Raji (cell line): ENCODE results near the gene ZBP1.

Experiments used
- POLR2A ChIP-seq: IDR thresholded peaks from 2 replicates; pipeline ENCODE4 v1.6.1; 2011; ENCODE audit warnings: low read depth, low read length, control low read depth; ENCODE audit not compliant: insufficient read depth

Gene ZBP1

DNA sequence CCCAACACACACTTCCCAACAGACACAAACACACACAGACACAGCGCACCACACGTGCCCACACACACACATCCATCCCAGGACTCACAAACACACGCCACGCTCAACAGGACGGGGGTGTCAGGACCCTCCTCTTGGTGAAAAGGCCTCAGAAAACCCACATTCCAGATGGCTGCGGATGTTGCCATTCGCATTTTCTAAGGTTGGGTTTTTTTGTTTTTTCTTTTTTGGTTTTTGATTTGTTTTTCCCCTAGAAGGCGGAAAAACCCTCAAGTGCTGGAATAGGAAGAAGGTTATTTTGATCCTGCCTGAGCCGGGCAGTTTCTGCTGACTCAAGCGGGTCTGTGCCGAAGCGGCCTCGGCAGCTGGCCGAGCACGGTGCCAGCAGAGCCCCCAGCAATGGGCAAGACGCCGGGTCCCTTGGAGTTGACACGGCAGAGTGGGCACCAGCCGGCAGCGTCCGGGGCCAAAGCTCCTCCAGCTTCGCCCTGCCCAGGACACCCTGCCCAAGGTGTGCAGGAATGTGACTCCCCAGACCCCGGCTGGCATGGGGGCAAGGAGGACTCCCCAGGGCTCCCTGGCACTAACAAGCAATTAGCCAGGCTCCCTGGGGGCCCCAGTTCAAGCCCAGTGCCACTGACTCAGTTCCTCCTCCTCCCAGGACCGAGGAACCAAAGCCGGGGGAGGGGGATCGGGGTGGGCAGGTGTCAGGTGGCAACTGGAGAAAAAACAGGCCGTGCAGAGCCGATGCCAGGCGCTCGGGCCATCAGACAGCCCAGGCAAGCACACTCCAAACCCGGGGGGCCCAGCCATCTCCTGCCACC is 40.9 kb upstream of the ZBP1 start:
- no peak for TF ChIP-seq POLR2A

DNA sequence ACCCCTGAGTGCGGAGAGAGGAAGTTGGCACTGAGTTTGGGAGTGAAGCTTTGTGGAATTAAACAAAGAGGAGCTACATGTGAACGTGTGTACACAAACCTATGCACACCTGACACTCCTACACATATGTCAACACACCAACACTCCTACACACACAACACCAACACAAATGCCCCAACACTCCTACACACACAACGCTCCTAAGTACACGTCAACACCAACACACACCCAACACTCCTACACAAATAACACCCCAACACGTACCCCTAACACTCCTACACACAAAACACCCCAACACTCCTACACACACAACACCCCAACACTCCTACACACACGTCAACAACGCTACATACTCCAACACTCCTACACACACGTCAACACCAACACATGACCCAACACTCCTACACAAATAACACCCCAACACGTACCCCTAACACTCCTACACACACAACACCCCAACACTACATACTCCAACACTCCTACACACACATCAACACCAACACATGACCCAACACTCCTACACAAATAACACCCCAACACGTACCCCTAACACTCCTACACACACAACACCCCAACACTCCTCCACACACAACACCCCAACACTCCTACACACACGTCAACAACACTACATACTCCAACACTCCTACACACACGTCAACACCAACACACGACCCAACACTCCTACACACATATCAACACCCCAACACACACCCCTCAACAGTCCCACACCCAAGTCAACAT is 40.1 kb upstream of the ZBP1 start:
- TF ChIP-seq POLR2A = no peak

DNA sequence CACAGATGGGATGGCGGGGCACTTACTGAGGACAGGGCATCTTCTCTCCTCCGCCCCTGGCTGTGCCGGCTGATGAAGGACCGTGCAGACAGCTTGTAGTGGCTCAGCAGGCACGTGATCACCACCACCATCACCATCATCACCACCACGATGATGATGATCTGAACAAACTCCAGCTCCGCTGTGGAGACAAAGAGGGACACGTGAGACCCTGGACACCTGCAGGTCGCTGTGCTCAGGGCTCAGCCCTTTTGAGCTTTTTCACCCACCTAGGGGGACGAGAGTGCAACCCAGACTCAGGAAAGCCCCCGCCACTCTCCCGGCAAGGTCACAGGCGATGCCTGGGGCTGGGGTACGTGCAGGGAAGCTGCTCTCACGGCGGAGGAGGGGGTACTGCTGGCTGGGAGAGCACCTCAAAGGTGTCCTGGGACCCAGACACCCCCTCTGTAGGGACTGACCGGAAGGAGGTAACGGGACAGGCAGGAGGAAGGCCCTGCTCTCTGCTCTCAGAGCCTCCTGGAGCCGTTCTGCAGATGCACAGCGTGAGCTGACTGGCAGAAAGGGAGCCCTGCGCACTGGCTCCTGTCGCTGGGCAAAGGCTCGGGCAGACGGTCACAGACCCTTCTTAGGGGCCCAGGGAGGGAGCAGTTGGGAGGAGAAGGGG is 39.4 kb upstream of the ZBP1 start:
- TF ChIP-seq POLR2A = no peak

DNA sequence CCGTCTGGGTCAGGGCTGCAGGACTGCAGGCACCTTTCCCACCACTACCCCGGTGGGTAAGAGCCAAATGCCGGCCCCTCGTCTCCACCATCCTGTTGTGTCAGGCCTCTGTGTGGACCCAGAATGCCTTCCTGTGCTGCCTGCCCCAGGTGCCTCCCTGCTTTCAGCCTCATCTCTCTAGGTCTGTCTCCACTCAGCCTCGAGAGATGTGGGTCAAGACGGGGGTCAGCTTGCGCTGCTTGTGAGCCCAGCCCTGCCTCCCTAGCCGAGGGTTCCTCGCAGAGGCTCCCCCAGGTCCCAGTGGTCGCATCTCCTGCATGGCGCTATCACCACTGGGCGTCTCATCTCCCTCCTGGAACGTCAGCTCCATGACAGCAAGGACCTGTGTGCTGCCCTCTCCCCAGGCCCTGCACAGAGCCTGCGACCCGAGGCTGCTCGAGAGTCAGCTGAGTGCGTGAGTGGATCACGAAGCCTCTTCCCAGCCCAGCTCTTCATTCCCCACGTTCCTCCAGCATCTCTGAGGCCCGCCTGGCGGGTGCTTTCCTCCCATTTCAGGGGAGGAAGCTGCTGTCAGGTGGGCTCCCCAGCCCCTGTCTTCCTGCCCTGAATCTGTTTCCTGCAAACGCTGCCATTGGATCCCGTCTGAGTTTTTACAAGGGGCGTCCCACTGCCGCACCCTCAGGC is 38.7 kb upstream of the ZBP1 start:
- no peak for TF ChIP-seq POLR2A

DNA sequence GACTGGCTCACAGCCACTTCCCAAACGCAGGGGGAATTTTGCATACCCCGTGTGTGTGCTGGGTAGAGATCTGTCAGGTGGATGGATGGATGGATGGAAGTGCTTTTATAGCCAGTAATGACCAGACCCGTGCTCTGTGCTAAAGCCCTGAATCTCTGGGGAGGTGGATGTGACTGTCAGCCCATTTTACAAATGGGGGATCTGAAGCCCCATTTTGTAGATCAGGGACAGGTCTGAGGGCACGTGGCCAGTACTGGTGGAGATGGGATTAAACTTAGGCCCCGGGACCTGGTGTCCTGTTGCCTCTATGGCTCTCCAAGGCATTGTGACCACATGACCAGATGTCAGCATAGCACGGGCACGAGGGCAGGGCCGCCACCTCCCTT is 38.2 kb upstream of the ZBP1 start:
- TF ChIP-seq POLR2A = no peak

DNA sequence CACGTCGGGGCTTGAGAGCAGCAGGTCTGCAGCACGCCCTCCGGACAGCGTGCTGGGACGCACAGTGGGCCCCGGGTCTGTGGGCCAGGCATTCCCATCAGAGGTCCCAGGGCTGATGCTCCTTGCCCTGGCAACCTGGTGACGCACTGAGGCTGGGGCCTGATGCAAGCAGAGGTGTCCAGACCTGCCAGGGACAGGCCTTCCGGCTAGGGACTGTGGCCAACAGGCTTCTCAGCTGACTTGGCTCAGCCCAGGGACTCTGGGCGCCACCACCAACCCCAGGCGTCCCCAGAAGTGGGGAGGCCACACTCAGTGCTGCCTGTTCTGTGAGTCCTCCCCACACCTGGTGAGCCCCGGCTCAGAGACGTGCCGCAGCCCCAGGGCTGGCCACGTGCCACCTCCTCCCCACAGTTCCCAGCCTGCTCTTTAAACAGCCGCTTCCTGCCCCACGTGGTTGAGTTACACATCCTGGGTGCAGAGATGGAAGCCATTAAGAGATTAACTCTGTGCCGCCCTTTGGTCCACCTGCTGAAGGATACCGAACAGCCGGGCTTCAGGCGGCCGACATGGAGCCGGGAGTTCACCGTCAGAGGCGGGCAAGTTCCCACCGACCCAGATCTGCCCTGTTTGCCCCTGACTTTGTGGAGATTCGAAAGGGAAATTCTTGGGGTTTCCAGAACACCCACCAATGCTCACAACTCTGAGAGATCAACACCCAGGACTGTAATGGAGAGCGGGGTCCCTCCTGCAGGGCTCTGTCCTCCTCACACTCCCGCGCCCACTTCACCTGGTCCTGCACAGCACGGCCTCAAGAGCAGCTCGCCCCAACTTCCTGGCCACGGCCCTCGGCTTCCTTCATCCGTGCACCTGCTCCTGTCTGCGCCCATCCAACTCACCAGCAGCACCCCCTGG is 37.6 kb upstream of the ZBP1 start:
- TF ChIP-seq POLR2A = no peak

DNA sequence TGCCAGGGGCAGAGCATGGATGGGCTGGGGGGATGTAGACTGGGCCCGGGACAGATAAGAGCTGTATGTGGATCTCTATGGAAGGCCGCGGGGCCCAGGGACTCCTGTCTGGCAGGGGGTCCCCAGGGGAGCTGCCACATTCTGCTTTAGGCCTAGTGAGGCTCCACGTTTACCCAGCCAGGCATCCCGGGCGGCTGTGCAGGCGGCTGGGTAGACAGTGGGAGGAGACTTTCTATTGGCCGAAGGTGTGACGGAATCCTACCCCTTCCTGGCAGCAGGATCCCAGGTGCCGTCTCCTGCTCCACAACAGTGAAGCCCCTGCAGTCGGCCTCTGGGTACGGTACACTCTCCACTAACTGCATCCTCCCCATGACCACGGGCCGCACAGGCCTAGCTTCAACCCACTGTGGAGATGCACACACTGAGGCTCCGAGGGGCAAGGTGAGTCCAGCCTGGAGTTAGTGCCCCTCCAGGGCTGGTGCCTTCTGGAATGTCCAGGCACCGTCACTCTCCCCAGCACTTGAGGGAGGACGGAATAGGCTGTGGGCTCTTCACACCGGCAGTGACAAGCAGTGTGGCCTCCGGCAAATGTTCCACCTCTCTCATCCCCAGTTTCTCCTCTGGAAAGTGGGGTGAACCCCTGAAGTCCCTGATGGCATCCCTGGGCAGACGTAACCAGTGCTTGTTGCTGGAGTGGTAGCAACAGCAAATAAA is 36.8 kb upstream of the ZBP1 start:
- no peak for TF ChIP-seq POLR2A

DNA sequence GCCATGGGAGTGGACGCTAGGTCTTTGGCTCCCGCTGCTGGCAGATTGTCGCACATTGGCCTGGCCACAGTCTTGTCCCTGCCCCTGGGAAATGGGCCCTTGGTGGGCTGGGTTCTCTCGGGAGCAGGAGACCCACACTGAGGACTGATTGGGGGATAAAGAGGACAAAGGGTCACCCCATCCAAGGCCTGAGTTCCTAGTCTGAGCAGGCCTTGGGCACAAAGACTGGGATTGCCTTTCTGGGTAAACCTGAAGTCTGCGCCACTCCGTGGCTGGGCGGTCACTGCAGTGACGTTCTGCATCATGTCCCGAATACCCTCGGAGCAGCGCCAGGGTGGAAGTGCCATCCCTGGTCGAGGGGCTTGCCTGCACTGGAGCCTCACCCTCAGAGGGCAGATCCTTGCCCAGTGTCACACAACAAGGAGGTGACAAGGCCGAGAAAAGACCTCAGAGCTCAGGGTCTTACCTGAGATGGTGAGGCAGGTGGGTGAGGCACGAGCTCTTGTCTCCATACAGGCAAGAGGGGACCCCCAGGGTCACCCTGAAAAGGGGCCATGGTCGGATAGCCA is 36.1 kb upstream of the ZBP1 start:
- no peak for TF ChIP-seq POLR2A

DNA sequence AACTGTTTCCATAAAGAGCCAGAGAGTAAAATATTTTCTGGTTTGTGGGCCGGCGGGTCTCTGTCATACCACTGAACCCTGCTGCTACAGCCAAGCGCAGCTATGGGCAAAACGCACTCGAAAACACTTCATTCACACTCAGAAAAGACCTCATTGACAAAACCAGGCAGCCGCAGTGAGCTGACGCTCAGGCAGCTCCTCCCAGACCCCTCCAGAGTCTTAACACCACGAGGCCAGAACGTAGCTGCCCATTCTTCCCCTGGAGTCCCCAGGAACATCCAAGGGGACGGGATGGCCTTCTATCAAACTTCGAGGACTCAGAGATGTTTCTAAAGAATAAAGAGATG is 35.6 kb upstream of the ZBP1 start:
- TF ChIP-seq POLR2A = no peak

DNA sequence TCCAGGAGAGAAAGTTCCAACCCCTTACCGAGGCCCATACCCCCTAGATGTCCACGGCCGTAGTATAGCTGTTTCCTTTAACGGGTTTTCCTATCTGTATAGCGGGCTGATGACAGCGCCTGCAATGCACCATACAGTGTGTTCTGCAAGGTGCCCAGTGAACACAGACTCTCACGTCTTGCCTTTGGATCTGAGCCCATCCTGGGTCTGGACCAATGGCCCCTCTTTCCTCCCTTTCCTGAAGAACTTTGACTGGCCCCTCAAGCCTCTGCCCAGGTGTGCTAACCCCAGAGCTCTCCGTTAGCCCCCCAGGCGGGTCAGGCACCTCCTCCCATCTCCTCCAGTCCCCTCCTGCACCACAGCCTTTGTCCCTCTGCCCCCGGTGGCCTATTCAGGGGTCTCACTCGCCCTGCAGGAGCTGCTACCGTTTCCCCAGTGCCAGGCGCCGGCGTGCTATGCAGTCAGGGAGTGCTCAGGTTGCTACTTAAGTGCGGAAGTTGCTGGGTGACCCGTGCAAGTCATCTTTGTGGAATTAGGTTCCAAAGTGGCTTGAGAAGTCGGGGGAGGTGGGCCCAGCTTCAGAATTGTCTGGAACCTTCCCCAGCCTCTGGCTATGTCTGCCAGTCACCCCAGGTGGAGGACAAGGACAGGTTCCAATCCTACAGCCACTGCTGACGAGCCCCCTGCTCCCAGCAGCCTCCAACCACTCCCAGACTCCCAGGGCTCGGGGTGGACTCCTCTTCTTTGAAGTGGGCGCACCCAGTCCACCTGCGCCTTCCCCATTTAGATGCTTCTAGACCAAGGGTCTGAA is 35.0 kb upstream of the ZBP1 start:
- TF ChIP-seq POLR2A = no peak

DNA sequence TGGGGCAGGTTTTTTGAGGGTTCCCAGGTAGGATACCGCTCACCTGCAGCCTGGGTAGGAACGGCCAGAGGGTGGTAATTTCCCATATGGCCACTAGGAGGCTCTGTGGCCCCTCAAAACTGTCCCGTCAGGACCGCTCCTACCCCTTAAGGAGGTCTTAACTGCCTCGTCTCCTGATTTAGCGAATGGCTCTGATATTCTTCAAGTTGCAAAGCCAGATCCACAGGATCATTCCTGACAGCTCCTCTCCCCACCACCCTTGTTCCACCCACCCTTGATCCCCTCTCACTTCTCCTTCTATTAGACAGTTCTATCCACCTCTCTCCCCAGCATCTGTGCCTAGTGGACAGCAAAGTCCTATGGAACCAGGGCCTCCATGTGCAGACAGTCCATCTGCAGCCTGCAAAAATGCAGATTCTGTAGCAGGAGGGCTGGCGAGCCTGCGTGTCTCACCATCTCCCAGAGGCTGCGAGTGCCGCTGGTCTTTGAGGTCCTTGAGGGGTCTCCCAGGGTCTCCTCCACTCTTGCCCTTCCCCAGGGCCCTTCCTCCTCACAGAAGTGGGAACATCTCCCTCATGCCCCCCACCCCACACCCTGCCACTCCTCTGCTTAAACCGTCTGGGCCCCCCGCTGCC is 34.3 kb upstream of the ZBP1 start:
- no peak for TF ChIP-seq POLR2A

DNA sequence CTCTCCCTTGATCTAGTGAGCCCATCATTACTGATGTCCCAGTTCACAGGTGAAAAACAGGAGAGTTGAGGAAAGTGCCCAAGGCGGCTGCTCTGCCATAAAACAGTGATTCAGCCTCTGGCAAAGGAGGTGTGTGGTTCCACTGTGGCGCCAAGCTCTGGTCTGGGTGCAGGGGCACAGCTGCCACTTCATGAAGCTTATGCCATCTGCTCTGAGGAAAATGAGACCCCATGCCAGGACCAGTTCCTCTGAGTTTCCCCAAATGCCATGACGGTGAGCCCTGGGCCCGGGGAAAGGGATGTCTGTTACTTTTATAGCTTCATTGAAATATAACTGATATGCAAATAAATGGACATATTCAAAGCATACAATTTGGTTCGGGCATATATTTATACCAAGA is 33.7 kb upstream of the ZBP1 start:
- no peak for TF ChIP-seq POLR2A
